ENCODE results near the gene DTNB.

The DTNB gene

GRCh38 chr2:25369439-25369838 is 303.9 kb downstream of the DTNB start:
- TF ChIP-seq CTCF (IDR thresholded peaks at IDR 0.05; ENCODE audit: low read length, missing control alignments) = no peak
- no peak for DNase-seq (ENCODE audit: low read depth)
- H3K4me3 ChIP-seq (replicated peaks; ENCODE audit: low read depth, low read length) = no peak overlapping the region

GRCh38 chr2:25368660-25369059 is 304.7 kb downstream of the DTNB start:
- no peak for TF ChIP-seq CTCF (IDR thresholded peaks at IDR 0.05; ENCODE audit: low read length, missing control alignments)
- no peak overlapping the region for H3K4me3 ChIP-seq (replicated peaks; ENCODE audit: low read depth, low read length)
- no peak for DNase-seq (ENCODE audit: low read depth)

DNA sequence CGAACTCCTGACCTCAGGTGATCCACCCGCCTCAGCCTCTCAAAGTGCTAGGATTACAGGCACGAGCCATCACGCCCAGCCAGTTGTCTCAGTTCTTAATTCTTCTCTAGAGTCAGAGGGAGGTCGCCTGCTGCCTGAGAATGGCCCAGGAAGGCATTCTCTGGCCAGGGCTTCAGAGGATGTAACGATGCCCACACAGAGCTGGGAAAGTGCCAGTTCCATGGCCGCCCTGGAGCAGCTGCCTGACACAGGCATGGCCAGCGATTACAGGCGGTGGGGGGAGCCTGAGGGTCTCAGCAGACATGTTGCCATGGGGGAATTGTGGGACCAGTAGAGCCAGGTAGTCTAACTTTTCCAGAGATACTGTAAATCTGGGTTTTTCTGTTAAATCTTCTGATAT is 306.1 kb downstream of the DTNB start:
- no peak for TF ChIP-seq CTCF (IDR thresholded peaks at IDR 0.05; ENCODE audit: low read length, missing control alignments)
- H3K4me3 ChIP-seq (replicated peaks; ENCODE audit: low read depth, low read length) = no peak overlapping the region
- DNase-seq (ENCODE audit: low read depth) = no peak

DNA sequence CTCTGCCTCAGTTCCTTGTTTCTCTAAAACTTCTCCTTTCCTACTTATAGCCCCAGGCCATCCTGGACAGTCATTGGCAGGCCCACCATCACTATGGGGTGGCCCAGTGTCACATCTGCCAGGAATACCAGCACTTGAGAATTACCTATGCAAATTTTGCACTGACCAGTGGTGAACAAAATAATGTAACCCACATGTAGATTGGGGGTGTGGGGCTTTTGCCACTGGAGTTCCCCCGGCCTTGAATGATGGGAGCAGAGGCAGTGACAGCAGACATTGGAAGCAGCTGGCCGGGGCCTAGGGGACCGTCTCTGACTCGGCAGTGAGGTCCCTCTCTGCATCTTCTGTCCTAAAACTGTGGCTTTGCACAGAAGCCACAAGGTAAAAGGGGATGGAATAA is 306.7 kb downstream of the DTNB start:
- H3K4me3 ChIP-seq (replicated peaks; ENCODE audit: low read depth, low read length) = no peak overlapping the region
- DNase-seq (ENCODE audit: low read depth) = no peak
- TF ChIP-seq CTCF (IDR thresholded peaks at IDR 0.05; ENCODE audit: low read length, missing control alignments) = no peak

DNA sequence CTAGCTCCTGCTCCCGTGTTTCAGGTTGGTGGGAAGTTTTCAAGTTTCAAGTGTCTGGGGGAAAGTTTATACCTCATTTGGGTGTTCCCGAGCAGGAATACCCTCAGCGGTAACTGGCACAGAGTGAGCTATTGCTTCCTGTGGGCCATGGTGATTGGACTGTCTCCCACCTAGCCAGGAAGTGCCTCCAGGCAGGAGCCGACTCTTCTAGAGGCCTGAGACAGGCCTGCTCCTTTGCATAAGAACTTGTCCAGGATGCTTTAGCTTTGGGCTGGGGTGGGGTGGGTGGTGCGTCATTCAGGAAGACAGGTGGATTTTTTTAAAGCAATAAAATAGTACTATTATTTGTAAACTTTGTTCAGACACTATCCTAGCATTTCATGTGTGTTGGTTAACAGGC is 308.1 kb downstream of the DTNB start:
- DNase-seq (ENCODE audit: low read depth) = no peak
- no peak for TF ChIP-seq CTCF (IDR thresholded peaks at IDR 0.05; ENCODE audit: low read length, missing control alignments)
- no peak overlapping the region for H3K4me3 ChIP-seq (replicated peaks; ENCODE audit: low read depth, low read length)

GRCh38 chr2:25363733-25364132 is 309.6 kb downstream of the DTNB start:
- DNase-seq (ENCODE audit: low read depth) = no peak
- H3K4me3 ChIP-seq (replicated peaks; ENCODE audit: low read depth, low read length) = no peak overlapping the region
- no peak for TF ChIP-seq CTCF (IDR thresholded peaks at IDR 0.05; ENCODE audit: low read length, missing control alignments)

GRCh38 chr2:25362434-25363145 is 310.8 kb downstream of the DTNB start:
- no peak for DNase-seq (ENCODE audit: low read depth)
- no peak for TF ChIP-seq CTCF (IDR thresholded peaks at IDR 0.05; ENCODE audit: low read length, missing control alignments)
- peak overlapping the region; percentile 40 for H3K4me3 ChIP-seq (replicated peaks; ENCODE audit: low read depth, low read length)

Measured in fibroblast of pulmonary artery (primary cell).